ENCODE data around the gene CELSR3. TPM values are rescaled to one million over a fixed set of nuclear protein-coding genes. Genes with fewer than 3 reads are reported as not detected.

CELSR3 gene
- polyA plus RNA-seq, 2 of the 4 experiments (the other 2 are of a cell fraction) = 2.2 to 4.8 TPM

GRCh38 chr3:48595526-48596121 is 67.1 kb downstream of the CELSR3 start (continued):
- TF ChIP-seq HEYL (CRISPR knock-in tag; IDR thresholded peaks at IDR 0.05) (no peak), ATOH8 (CRISPR knock-in tag; IDR thresholded peaks at IDR 0.05; ENCODE audit: low read depth) (no peak), ZSCAN20 (CRISPR knock-in tag; IDR thresholded peaks at IDR 0.05) (no peak), HDAC2 (IDR thresholded peaks at IDR 0.05) (no peak), E2F6 (IDR thresholded peaks at IDR 0.05; ENCODE audit: borderline replicate concordance, low read depth) (no peak), FOXS1 (CRISPR knock-in tag; IDR thresholded peaks at IDR 0.05) (no peak), USF2 (IDR thresholded peaks at IDR 0.05) (no peak), MAX (IDR thresholded peaks at IDR 0.05) (peak; percentile 78), CBX2 (IDR thresholded peaks at IDR 0.05; ENCODE audit: borderline replicate concordance, low read depth) (no peak), KDM1A (IDR thresholded peaks at IDR 0.05; ENCODE audit: low read depth) (no peak), TFCP2L1 (CRISPR knock-in tag; IDR thresholded peaks at IDR 0.05) (no peak), HOXA7 (CRISPR knock-in tag; IDR thresholded peaks at IDR 0.05) (no peak), TP53 (CRISPR knock-in tag; IDR thresholded peaks at IDR 0.05) (no peak), NR3C1 (IDR thresholded peaks at IDR 0.05) (no peak), JUN (IDR thresholded peaks at IDR 0.05) (peak; percentile 75 to 87), RARB (CRISPR knock-in tag; IDR thresholded peaks at IDR 0.05) (peak; percentile 64; the same call in 1 of the 2 replicates), POLR2AphosphoS2 (conservative IDR thresholded peaks at IDR 0.05; ENCODE audit: low read length) (no peak), CHD2 (IDR thresholded peaks at IDR 0.05; ENCODE audit: low read length, partially characterized antibody) (peak; percentile 56), REST (IDR thresholded peaks at IDR 0.05) (no peak), MYC (IDR thresholded peaks at IDR 0.05; ENCODE audit: borderline replicate concordance, low read length) (0 out of 2 replicates have a peak, but pooled peaks have one; percentile 27), BCL3 (IDR thresholded peaks at IDR 0.05) (no peak), ESRRA (IDR thresholded peaks at IDR 0.05; ENCODE audit: borderline replicate concordance, low read length) (no peak), POLR2A (IDR thresholded peaks at IDR 0.05; ENCODE audit: low read length) (no peak), ZFP36 (IDR thresholded peaks at IDR 0.05; ENCODE audit: borderline replicate concordance, partially characterized antibody) (no peak), CBX8 (IDR thresholded peaks at IDR 0.05) (no peak), RAD21 (conservative IDR thresholded peaks at IDR 0.05 in 1 of 2, IDR thresholded peaks at IDR 0.05 in 1 of 2) (peak; percentile 9 to 12; a peak in 1 of 5 replicates), GATA3 (IDR thresholded peaks at IDR 0.05; ENCODE audit: borderline replicate concordance) (peak; percentile 73; the same call in 1 of the 2 replicates)

Measured in A549 (cell line).